ENCODE data around the gene GRM7.

- TF ChIP-seq CTCF (conservative IDR thresholded peaks at IDR 0.05 in 1 of 2, IDR thresholded peaks at IDR 0.05 in 1 of 2; ENCODE audit: extremely low read depth in 1 of 2, insufficient read depth in 1 of 2, low read depth in 1 of 2, low read length in 2 of 2) (no peak), EZH2 (IDR thresholded peaks at IDR 0.05; ENCODE audit: borderline replicate concordance, low read length) (no peak)
Measured at GRCh38 chr3:7188551-7188950, 327.6 kb downstream of the GRM7 start.

All from mammary epithelial cell (primary cell).